Panc1 (cell line): ENCODE measurements around the gene TRAK1. TPM values are rescaled to one million over a fixed set of nuclear protein-coding genes. Genes with fewer than 3 reads are reported as not detected.

Experiments
- ATAC-seq: fragments of 200-7000 bp; cut with Tn5 transposase; 2 replicates; pipeline ENCODE4 v1.9.1; 2020; ENCODE audit warnings: mild to moderate bottlenecking, moderate library complexity
- BruUV-seq: library from RNA; stranded (reverse); fragments of 400-500 nt; replicated peaks from 2 replicates; lab custom pipeline; 2021; lab: Mats Ljungman, UMichigan
- CTCF ChIA-PET: fragments of 300-600 bp; sonication (Branson Sonifier 250); formaldehyde crosslinking; loops from one replicate; lab custom pipeline; 2022; ENCODE audit warnings: antibody characterized with exemption; lab: Charles Lee
- POLR2A ChIA-PET: fragments of 300-600 bp; sonication (Branson Sonifier 250); formaldehyde crosslinking; loops from one replicate; lab custom pipeline; 2022; ENCODE audit warnings: antibody characterized with exemption; lab: Charles Lee
- DNase-seq: peaks from one replicate; pipeline ENCODE4 v3.0.0-alpha.2; 2010; ENCODE audit warnings: low read depth, low spot score
- H3K27ac ChIP-seq: 2 replicates; pipeline ENCODE4 v1.5.1; 2011; ENCODE audit warnings: mild to moderate bottlenecking, low read length, inconsistent platforms
- H3K27me3 ChIP-seq: fragments of 200-500 bp; sonication (Bioruptor generic); 2 replicates; pipeline ENCODE4 v1.6.0; 2014; ENCODE audit warnings: low read length, inconsistent platforms; ENCODE audit not compliant: control insufficient read depth, insufficient read depth
- H3K36me3 ChIP-seq: fragments of 200-500 bp; sonication (Bioruptor generic); 2 replicates; pipeline ENCODE4 v1.5.1; 2014; ENCODE audit warnings: inconsistent platforms, mild to moderate bottlenecking, low read length, moderate library complexity; ENCODE audit not compliant: control insufficient read depth, insufficient read depth
- H3K4me1 ChIP-seq: 2 replicates; pipeline ENCODE4 v1.5.1; 2011; ENCODE audit warnings: inconsistent platforms, mild to moderate bottlenecking, low read length, moderate library complexity; ENCODE audit not compliant: control insufficient read depth, insufficient read depth
- H3K4me3 ChIP-seq, 2 experiments: 2 replicates each; pipeline ENCODE4 v1.5.1; 2011 to 2012; ENCODE audit warnings: low read depth in 2 of 2, low read length in 2 of 2, mild to moderate bottlenecking in 2 of 2, inconsistent platforms in 1 of 2, moderate library complexity in 1 of 2
- H3K9me3 ChIP-seq: fragments of 200-500 bp; sonication (Bioruptor generic); 2 replicates; pipeline ENCODE4 v1.5.1; 2014; ENCODE audit warnings: low read depth, mild to moderate bottlenecking, inconsistent platforms, low read length, moderate library complexity; ENCODE audit not compliant: control insufficient read depth, insufficient read depth
- CTCF ChIP-seq: fragments of 450-650 bp; IDR thresholded peaks from 2 replicates; pipeline ENCODE4 v1.5.1; 2017; ENCODE audit warnings: mild to moderate bottlenecking
- POLR2AphosphoS5 ChIP-seq: IDR thresholded peaks from 2 replicates; pipeline ENCODE4 v1.6.1; 2012; ENCODE audit warnings: mild to moderate bottlenecking, low read depth, low read length, moderate library complexity
- REST ChIP-seq, 2 experiments: IDR thresholded peaks; 2 replicates each; pipeline ENCODE4 v1.6.1; 2011 to 2012; ENCODE audit warnings: low read depth in 2 of 2, control low read depth in 1 of 2, low read length in 1 of 2, mild to moderate bottlenecking in 1 of 2, moderate library complexity in 1 of 2; ENCODE audit not compliant: insufficient read depth in 1 of 2
- SIN3A ChIP-seq: IDR thresholded peaks from 2 replicates; pipeline ENCODE4 v1.6.1; 2012; ENCODE audit warnings: low read depth, mild to moderate bottlenecking, low read length, moderate library complexity, borderline replicate concordance; ENCODE audit not compliant: insufficient read depth
- TCF7L2 ChIP-seq: IDR thresholded peaks from 2 replicates; pipeline ENCODE4 v1.6.1; 2011; ENCODE audit warnings: mild to moderate bottlenecking, low read depth, low read length, inconsistent platforms
- in situ Hi-C: cut with HindIII; loops from 2 replicates; pipeline ENCODE4 v1.10.0; 2016; ENCODE audit warnings: low sequenced_read_pairs, low pct_unique_long_range_greater_than_20kb
- intact Hi-C: fragments of 100-400 bp; cut with micrococcal nuclease; formaldehyde crosslinking; loops from one replicate; pipeline ENCODE4 v1.10.0; 2022; ENCODE audit not compliant: unreplicated experiment
- total RNA-seq: library from RNA; stranded (reverse); gene quantifications from one replicate; pipeline ENCODE4 v1.2.1, GENCODE V29; 2021; ENCODE audit not compliant: unreplicated experiment

TRAK1 gene
- total RNA-seq, 1 experiment from 2014 or later, result 38.4 TPM

GRCh38 chr3:42052132-42052483 is 39.0 kb upstream of the TRAK1 start:
- intact Hi-C loops, result no loop called here
- ChIA-PET CTCF (no interaction called here), POLR2A (no interaction called here)

DNA sequence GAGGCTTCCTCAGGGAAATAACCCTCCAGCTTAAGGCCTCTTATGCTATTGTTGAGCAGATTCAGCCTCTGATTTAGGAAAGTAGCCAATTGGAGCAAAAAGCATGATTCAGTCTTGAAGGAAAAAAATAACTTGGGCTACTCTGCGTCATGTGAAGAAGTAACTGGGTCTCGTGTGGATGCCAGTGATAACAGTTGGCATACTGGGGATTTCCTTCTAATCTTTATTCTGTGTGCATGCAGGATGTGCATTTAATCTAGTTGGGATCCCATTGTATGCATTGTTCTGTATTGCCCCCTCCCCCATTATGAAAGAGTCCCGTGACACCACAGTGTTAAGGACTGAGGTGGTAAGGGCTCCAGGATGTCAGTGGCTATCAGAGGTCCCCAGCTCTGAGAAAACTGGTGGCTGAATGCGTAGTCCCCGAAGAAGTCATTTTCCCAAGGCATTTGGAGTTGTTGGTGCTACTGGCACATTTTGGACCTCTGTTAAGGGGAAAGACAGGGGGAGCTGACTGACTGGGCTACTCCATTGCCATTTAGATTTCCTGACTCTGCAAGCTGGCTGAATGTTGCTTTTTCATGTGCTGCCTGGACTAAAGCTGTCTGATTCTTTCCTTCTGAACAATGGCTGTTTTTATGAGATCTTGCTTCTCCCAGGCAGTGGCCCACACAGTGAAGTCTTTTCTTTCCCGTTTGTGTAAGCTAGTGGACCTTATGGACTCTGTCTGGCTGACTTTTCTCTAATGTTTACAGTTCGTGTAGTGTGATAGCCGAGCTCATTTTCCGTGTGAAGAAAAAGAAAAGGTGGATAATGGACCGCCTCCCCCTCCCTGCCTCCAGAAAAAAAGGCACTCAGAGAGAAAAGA is 38.4 kb upstream of the TRAK1 start:
- ATAC-seq (peak; percentile 43; the same call in 1 of the 2 replicates), DNase-seq (no peak)
- H3K9me3 ChIP-seq, result no peaks in the 10 kb centered on the region
- no peaks in the 10 kb centered on the region for H3K27me3 ChIP-seq
- no TSS peak for BruUV-seq
- H3K36me3 ChIP-seq, result no peaks in the 10 kb centered on the region
- in situ Hi-C loops, result no loop called here
- ChIA-PET POLR2A (no interaction called here), CTCF (no interaction called here)
- peaks cover 33% of the 10 kb centered on the region for H3K4me1 ChIP-seq
- H3K27ac ChIP-seq, result peak overlapping the region; percentile 46
- no peak overlapping the region for H3K4me3 ChIP-seq
- TF ChIP-seq SIN3A (no peak), TCF7L2 (no peak), CTCF (no peak), REST (IDR thresholded peaks at IDR 0.05; ENCODE audit: insufficient read depth in 1 of 2, low read depth in 2 of 2, low read length in 1 of 2) (no peak)
- intact Hi-C loops, result no loop called here

More at GRCh38 chr3:42052132-42052483, 39.0 kb upstream of the TRAK1 start:
- Histone ChIP-seq H3K9me3 (no peaks in the 10 kb centered on the region), H3K36me3 (no peaks in the 10 kb centered on the region), H3K27ac (peak overlapping the region; percentile 46; the same call in 1 of the 2 replicates), H3K4me3 (no peak overlapping the region), H3K4me1 (peaks cover 27% of the 10 kb centered on the region), H3K27me3 (no peaks in the 10 kb centered on the region)
- no TSS peak for BruUV-seq
- TF ChIP-seq REST (IDR thresholded peaks at IDR 0.05; ENCODE audit: insufficient read depth in 1 of 2, low read depth in 2 of 2, low read length in 1 of 2) (no peak), POLR2AphosphoS5 (no peak), TCF7L2 (no peak), SIN3A (no peak), CTCF (no peak)
- ATAC-seq (no peak), DNase-seq (no peak)
- in situ Hi-C loops, result no loop called here
